Ishikawa (cell line): Measurements from ENCODE around the gene GSTM2.

Experiments
- EP300 ChIP-seq: IDR thresholded peaks from 2 replicates; pipeline ENCODE4 v1.6.1; 2012; ENCODE audit warnings: borderline replicate concordance
- TF ChIP-seq, protein P1 (sequence below): IDR thresholded peaks from 2 replicates; pipeline ENCODE4 v1.6.1; 2012

DNA sequence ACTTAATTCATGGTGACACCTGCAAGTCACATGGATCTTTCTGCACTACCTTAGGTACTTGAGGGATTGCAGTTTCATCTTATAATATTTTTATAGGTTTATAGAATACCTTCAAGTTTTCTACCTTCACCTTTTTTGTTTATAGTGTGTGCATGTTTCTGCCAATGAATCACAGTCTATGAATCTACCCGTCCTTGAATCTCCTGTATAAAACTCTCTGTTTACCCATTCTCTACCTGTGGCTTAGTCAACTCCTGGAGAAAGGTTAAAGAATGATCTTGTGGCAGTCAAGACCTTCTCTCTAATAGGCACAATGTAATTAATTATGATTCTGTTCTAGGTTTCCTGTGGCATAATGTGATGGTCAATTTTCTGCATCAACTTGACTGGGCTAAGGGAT is 3.2 kb upstream of the GSTM2 start:
- TF ChIP-seq, protein P1, sequence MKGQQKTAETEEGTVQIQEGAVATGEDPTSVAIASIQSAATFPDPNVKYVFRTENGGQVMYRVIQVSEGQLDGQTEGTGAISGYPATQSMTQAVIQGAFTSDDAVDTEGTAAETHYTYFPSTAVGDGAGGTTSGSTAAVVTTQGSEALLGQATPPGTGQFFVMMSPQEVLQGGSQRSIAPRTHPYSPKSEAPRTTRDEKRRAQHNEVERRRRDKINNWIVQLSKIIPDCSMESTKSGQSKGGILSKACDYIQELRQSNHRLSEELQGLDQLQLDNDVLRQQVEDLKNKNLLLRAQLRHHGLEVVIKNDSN: no peak
- no peak for TF ChIP-seq EP300
